MCF 10A (cell line): Measurements from ENCODE around the gene KRTAP4-2. TPM values are rescaled to one million over a fixed set of nuclear protein-coding genes. Genes with fewer than 3 reads are reported as not detected.
"Not testable (repeated sequence)": the region's sequence is repeated elsewhere in the genome, so short reads cannot be mapped to it uniquely, and the experiment has no call there.

ENCODE experiments used
- BruUV-seq: library from RNA; stranded (reverse); fragments of 400-500 nt; replicated peaks from 2 replicates; lab custom pipeline; 2021; lab: Mats Ljungman, UMichigan
- CTCF ChIA-PET: fragments of 300-600 bp; sonication (Branson Sonifier 250); formaldehyde crosslinking; extraction: SDS; loops from one replicate; lab custom pipeline; 2021; ENCODE audit warnings: antibody characterized with exemption, inconsistent platforms; lab: Yijun Ruan, JAX
- POLR2A ChIA-PET: fragments of 300-600, 350-650 bp; sonication (Branson Sonifier 250); formaldehyde crosslinking; extraction: SDS; loops from one replicate; lab custom pipeline; 2020; ENCODE audit warnings: antibody characterized with exemption, inconsistent platforms; lab: Yijun Ruan, JAX
- DNase-seq: peaks from one replicate; pipeline ENCODE4 v3.0.0-alpha.2; 2018; ENCODE audit not compliant: unreplicated experiment
- H3K27ac Mint-ChIP-seq: one replicate; pipeline ENCODE4 v1.8.0; 2022; ENCODE audit warnings: mild to moderate bottlenecking, low read depth, mixed read lengths; ENCODE audit not compliant: unreplicated experiment
- H3K27me3 Mint-ChIP-seq: one replicate; pipeline ENCODE4 v1.8.0; 2022; ENCODE audit warnings: mixed read lengths; ENCODE audit not compliant: insufficient read depth, unreplicated experiment
- H3K36me3 Mint-ChIP-seq: one replicate; pipeline ENCODE4 v1.8.0; 2022; ENCODE audit warnings: mild to moderate bottlenecking, moderate library complexity, mixed read lengths; ENCODE audit not compliant: insufficient read depth, unreplicated experiment
- H3K4me1 Mint-ChIP-seq: one replicate; pipeline ENCODE4 v1.8.0; 2022; ENCODE audit warnings: mixed read lengths; ENCODE audit not compliant: insufficient read depth, unreplicated experiment
- H3K4me3 Mint-ChIP-seq: one replicate; pipeline ENCODE4 v1.8.0; 2022; ENCODE audit warnings: mild to moderate bottlenecking, moderate library complexity, mixed read lengths; ENCODE audit not compliant: unreplicated experiment
- H3K9me3 Mint-ChIP-seq: one replicate; pipeline ENCODE4 v1.8.0; 2022; ENCODE audit warnings: mixed read lengths; ENCODE audit not compliant: unreplicated experiment
- CTCF ChIP-seq: fragments of 200-600 bp; IDR thresholded peaks from one replicate; pipeline ENCODE4 v1.8.0; 2022; ENCODE audit warnings: antibody characterized with exemption, mild to moderate bottlenecking; ENCODE audit not compliant: unreplicated experiment
- intact Hi-C: fragments of 100-400 bp; cut with micrococcal nuclease; formaldehyde crosslinking; loops from 2 replicates; pipeline ENCODE4 v1.14.1; 2022
- total RNA-seq: library from RNA; stranded (reverse); gene quantifications from 2 replicates; pipeline ENCODE4 v1.2.3, GENCODE V29; 2022

Gene KRTAP4-2
- total RNA-seq, 1 experiment from 2014 or later, result not detected

GRCh38 chr17:41151525-41151924, 26.5 kb downstream of the KRTAP4-2 start:
- H3K36me3 Mint-ChIP-seq, result no peaks in the 10 kb centered on the region

DNA sequence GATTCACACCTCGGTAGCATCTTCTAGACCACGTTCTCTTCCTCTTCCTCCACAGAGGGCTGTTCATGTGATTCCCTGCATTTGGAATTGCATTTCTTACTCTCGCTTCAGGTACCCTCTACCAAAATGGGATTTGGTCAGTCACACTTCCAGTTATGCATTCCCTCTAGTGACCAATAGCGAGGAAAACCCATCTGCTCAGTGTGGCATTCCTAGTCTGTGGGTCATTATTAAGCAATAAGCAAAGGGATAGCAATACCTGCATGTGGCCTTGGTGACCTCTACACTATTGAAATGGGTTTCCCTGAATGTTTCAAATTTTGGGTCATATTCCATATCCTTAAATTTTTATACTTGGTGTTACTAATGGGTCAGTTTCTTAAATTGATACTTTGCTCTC, 28.0 kb downstream of the KRTAP4-2 start:
- no TSS peak for BruUV-seq
- no peaks in the 10 kb centered on the region for H3K4me1 Mint-ChIP-seq
- no peaks in the 10 kb centered on the region for H3K36me3 Mint-ChIP-seq
- CTCF ChIA-PET, result interaction anchor here (0.6 kb wide), 1 partner anchor 121 kb away, joined by 3 read pairs; no protein-coding TSS in a partner anchor
- POLR2A ChIA-PET, result interaction anchor here (1.1 kb wide), 1 partner anchor 19 kb away, joined by 4 read pairs; no protein-coding TSS in a partner anchor
- intact Hi-C loops, result no loop called here
- no peak overlapping the region for H3K4me3 Mint-ChIP-seq
- no peak for DNase-seq
- no peaks in the 10 kb centered on the region for H3K27me3 Mint-ChIP-seq
- TF ChIP-seq CTCF, result no peak
- no peak overlapping the region for H3K27ac Mint-ChIP-seq
- H3K9me3 Mint-ChIP-seq, result no peaks in the 10 kb centered on the region

More at GRCh38 chr17:41151525-41151924, 26.5 kb downstream of the KRTAP4-2 start:
- Mint-ChIP-seq H3K4me3 (no peak overlapping the region), H3K27ac (no peak overlapping the region), H3K9me3 (no peaks in the 10 kb centered on the region), H3K27me3 (no peaks in the 10 kb centered on the region), H3K4me1 (no peaks in the 10 kb centered on the region)
- ChIA-PET POLR2A (no interaction called here), CTCF (interaction anchor here (0.6 kb wide), 1 partner anchor 372 kb away, joined by 3 read pairs; no protein-coding TSS in a partner anchor)
- no peak for TF ChIP-seq CTCF
- no TSS peak for BruUV-seq
- intact Hi-C loops, result no loop called here
- DNase-seq, result no peak

DNA sequence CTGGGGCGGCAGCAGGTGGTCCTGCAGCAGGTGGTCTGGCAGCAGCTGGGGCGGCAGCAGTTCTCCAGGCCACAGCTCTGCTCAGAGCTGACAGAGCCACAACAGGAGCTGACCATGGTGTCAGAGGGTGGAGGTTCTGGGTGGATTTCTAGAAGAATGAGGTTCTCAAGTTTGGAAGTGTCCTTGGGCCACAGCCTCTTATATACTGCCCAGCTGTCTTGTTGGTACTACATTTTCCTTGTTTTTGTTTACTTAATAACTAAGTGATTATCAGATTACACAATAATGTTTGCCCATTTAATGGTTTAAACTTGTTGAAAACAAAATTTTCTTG, 28.4 kb downstream of the KRTAP4-2 start, which contains the start of gene KRTAP4-5:
TSS of gene KRTAP4-5 (minus strand) at position 174 of the 334 bp plus-strand sequence. CDS start at position 116, 58 bp downstream.
- no TSS peak for BruUV-seq
- H3K4me1 Mint-ChIP-seq, result no peaks in the 10 kb centered on the region
- intact Hi-C loops, result no loop called here

DNA sequence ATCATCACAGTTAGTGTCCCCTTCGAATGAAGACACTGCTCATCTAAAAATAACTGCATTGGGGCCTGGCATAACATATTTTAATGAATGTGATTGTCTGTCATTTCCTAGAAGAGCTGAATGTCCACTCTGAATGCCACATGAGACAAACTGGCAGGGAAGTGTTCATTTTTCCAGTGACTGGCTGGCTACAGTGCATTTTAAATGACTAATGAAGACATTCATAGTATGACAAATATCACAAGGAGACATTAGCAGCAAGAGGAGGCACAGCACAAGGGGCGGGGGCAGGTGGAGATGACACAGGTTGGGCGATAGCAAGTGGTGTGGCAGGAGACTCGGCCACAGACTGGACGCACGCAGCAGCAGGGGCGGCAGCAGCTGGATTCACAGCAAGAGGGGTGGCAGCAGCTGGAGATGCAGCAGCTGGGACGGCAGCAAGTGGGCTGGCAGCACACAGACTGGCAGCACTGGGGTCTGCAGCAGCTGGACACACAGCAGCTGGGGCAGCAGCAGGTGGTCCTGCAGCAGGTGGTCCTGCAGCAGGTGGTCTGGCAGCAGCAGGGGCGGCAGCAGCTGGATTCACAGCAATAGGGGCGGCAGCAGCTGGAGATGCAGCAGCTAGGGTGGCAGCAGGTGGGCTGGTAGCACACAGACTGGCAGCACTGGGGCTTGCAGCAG, 28.9 kb downstream of the KRTAP4-2 start:
- POLR2A ChIA-PET, result interaction anchor here (1.1 kb wide), 1 partner anchor 18 kb away, joined by 4 read pairs; no protein-coding TSS in a partner anchor
- BruUV-seq, H3K36me3 Mint-ChIP-seq, DNase-seq, H3K4me3 Mint-ChIP-seq, H3K27ac Mint-ChIP-seq, H3K27me3 Mint-ChIP-seq, H3K9me3 Mint-ChIP-seq, intact Hi-C loops, CTCF ChIA-PET, H3K4me1 Mint-ChIP-seq: not testable (repeated sequence)

More for the DNA sequence above, 28.4 kb downstream of the KRTAP4-2 start, which contains the start of gene KRTAP4-5:
- no peak for DNase-seq
- ChIA-PET POLR2A (interaction anchor here (1.1 kb wide), 1 partner anchor 19 kb away, joined by 4 read pairs; no protein-coding TSS in a partner anchor), CTCF (no interaction called here)
- no peaks in the 10 kb centered on the region for H3K36me3 Mint-ChIP-seq
- H3K4me3 Mint-ChIP-seq, result no peak within 1 kb of the TSS
- H3K9me3 Mint-ChIP-seq, result no peaks in the 10 kb centered on the region
- H3K27me3 Mint-ChIP-seq, result no peaks in the 10 kb centered on the region
- H3K27ac Mint-ChIP-seq, result no peak within 1 kb of the TSS
- no peak for TF ChIP-seq CTCF
